ENCODE data around the gene SNURF. TPM values are rescaled to one million over a fixed set of nuclear protein-coding genes. Genes with fewer than 3 reads are reported as not detected.

SNURF gene
- total RNA-seq, 3 donors from 2014 or later, result 0.55 to 15.8 (median 3.9) TPM

- Histone ChIP-seq H3K4me1 (ENCODE audit: low read depth) (no peaks in the 10 kb centered on the region), H3K9me3 (peaks cover 17% of the 10 kb centered on the region), H3K36me3 (ENCODE audit: low read depth) (no peaks in the 10 kb centered on the region), H3K4me3 (no peak overlapping the region)
- no peak for DNase-seq
- intact Hi-C loops (cut with DNase I, micrococcal nuclease), result no loop called here
- no peak for TF ChIP-seq CTCF (IDR thresholded peaks at IDR 0.05)
- ATAC-seq, result no peak
These were observed 2.9 kb downstream of the SNURF start for GRCh38 chr15:24957691-24958090.

- intact Hi-C loops (cut with DNase I, micrococcal nuclease), result no loop called here
- DNase-seq (no peak), ATAC-seq (no peak)
- Histone ChIP-seq H3K4me1 (ENCODE audit: low read depth) (no peaks in the 10 kb centered on the region), H3K4me3 (no peak overlapping the region), H3K9me3 (peaks cover 18% of the 10 kb centered on the region), H3K36me3 (ENCODE audit: low read depth) (no peaks in the 10 kb centered on the region)
- no peak for TF ChIP-seq CTCF (IDR thresholded peaks at IDR 0.05)
These were observed 7.2 kb downstream of the SNURF start for GRCh38 chr15:24961967-24962366.

GRCh38 chr15:24962880-24963279 is 8.1 kb downstream of the SNURF start:
- no peak for TF ChIP-seq CTCF (IDR thresholded peaks at IDR 0.05)

GRCh38 chr15:24966364-24967103 is 11.7 kb downstream of the SNURF start:
- no peak for ATAC-seq
- no peak for TF ChIP-seq CTCF (IDR thresholded peaks at IDR 0.05)
- Histone ChIP-seq H3K9me3 (peaks cover 18% of the 10 kb centered on the region), H3K4me1 (ENCODE audit: low read depth) (no peaks in the 10 kb centered on the region), H3K4me3 (no peak overlapping the region), H3K36me3 (ENCODE audit: low read depth) (no peaks in the 10 kb centered on the region)
- intact Hi-C loops (cut with DNase I, micrococcal nuclease), result no loop called here
- DNase-seq, result no peak

More at GRCh38 chr15:24962880-24963279, 8.1 kb downstream of the SNURF start:
- Histone ChIP-seq H3K4me3 (no peak overlapping the region), H3K36me3 (ENCODE audit: low read depth) (no peaks in the 10 kb centered on the region), H3K4me1 (ENCODE audit: low read depth) (no peaks in the 10 kb centered on the region), H3K9me3 (peaks cover 22% of the 10 kb centered on the region)
- no peak for ATAC-seq
- intact Hi-C loops (cut with DNase I, micrococcal nuclease), result no loop called here
- DNase-seq, result no peak

- intact Hi-C loops (cut with DNase I, micrococcal nuclease), result no loop called here
- Histone ChIP-seq H3K36me3 (ENCODE audit: low read depth) (no peaks in the 10 kb centered on the region), H3K4me1 (ENCODE audit: low read depth) (no peaks in the 10 kb centered on the region), H3K9me3 (peaks cover 35% of the 10 kb centered on the region), H3K4me3 (no peak overlapping the region)
- ATAC-seq (no peak), DNase-seq (no peak)
- TF ChIP-seq CTCF (IDR thresholded peaks at IDR 0.05), result no peak
These were observed 16.3 kb downstream of the SNURF start for GRCh38 chr15:24971052-24971451.

All from mucosa of descending colon (tissue), 3 donors.